Neuron (in vitro differentiated cells): Measurements from ENCODE around the gene PRUNE2.
"Not testable (repeated sequence)": the region's sequence is repeated elsewhere in the genome, so short reads cannot be mapped to it uniquely, and the experiment has no call there.

Experiments
- H2AFZ ChIP-seq: one replicate; pipeline ENCODE4 v1.6.1; 2013; ENCODE audit warnings: low read depth, mild to moderate bottlenecking, inconsistent platforms, low read length, moderate library complexity
- H3K27me3 ChIP-seq: one replicate; pipeline ENCODE4 v1.6.1; 2013; ENCODE audit warnings: low read length; ENCODE audit not compliant: insufficient read depth
- H3K36me3 ChIP-seq: one replicate; pipeline ENCODE4 v1.6.1; 2013; ENCODE audit warnings: low read length; ENCODE audit not compliant: insufficient read depth
- H3K4me1 ChIP-seq: one replicate; pipeline ENCODE4 v1.6.1; 2013; ENCODE audit warnings: low read length; ENCODE audit not compliant: insufficient read depth
- H3K4me3 ChIP-seq: 2 replicates; pipeline ENCODE4 v1.5.1; 2013; ENCODE audit warnings: mild to moderate bottlenecking, low read length, moderate library complexity
- H3K9me3 ChIP-seq: one replicate; pipeline ENCODE4 v1.6.1; 2013; ENCODE audit warnings: low read length

PRUNE2 gene

GRCh38 chr9:76905791-76906646 is at the start of gene PRUNE2:
TSS of gene PRUNE2 (minus strand) at chr9:76906114. CDS start at chr9:76905963, 151 bp downstream.
- Histone ChIP-seq H3K9me3 (no peaks in the 10 kb centered on the region), H3K4me1 (peaks cover 13% of the 10 kb centered on the region), H2AFZ (peak within 1 kb of the TSS; percentile 89), H3K4me3 (peak within 1 kb of the TSS; percentile 49), H3K27me3 (peaks cover 23% of the 10 kb centered on the region), H3K36me3 (no peaks in the 10 kb centered on the region)

GRCh38 chr9:76955406-76955805 is 49.5 kb upstream of the PRUNE2 start:
- not testable (repeated sequence) for H3K36me3 ChIP-seq, H3K9me3 ChIP-seq, H3K4me3 ChIP-seq, H2AFZ ChIP-seq, H3K27me3 ChIP-seq, H3K4me1 ChIP-seq

GRCh38 chr9:76949865-76950264 is 44.0 kb upstream of the PRUNE2 start:
- H3K9me3 ChIP-seq, result no peaks in the 10 kb centered on the region
- no peaks in the 10 kb centered on the region for H3K27me3 ChIP-seq
- H3K4me1 ChIP-seq, result no peaks in the 10 kb centered on the region
- no peak overlapping the region for H2AFZ ChIP-seq
- H3K4me3 ChIP-seq, result no peak overlapping the region
- no peaks in the 10 kb centered on the region for H3K36me3 ChIP-seq

GRCh38 chr9:76944011-76944410 is 38.1 kb upstream of the PRUNE2 start:
- Histone ChIP-seq H3K36me3 (no peaks in the 10 kb centered on the region), H2AFZ (no peak overlapping the region), H3K27me3 (no peaks in the 10 kb centered on the region), H3K4me3 (no peak overlapping the region), H3K4me1 (no peaks in the 10 kb centered on the region), H3K9me3 (no peaks in the 10 kb centered on the region)

- H2AFZ ChIP-seq, result no peak overlapping the region
- H3K9me3 ChIP-seq, result no peaks in the 10 kb centered on the region
- no peaks in the 10 kb centered on the region for H3K27me3 ChIP-seq
- no peaks in the 10 kb centered on the region for H3K4me1 ChIP-seq
- H3K36me3 ChIP-seq, result no peaks in the 10 kb centered on the region
- H3K4me3 ChIP-seq, result no peak overlapping the region
Measured at GRCh38 chr9:76943054-76943453, 37.1 kb upstream of the PRUNE2 start.

GRCh38 chr9:76932757-76933156 is 26.8 kb upstream of the PRUNE2 start:
- Histone ChIP-seq H3K27me3 (no peaks in the 10 kb centered on the region), H3K4me3 (no peak overlapping the region), H3K9me3 (no peaks in the 10 kb centered on the region), H2AFZ (no peak overlapping the region), H3K36me3 (no peaks in the 10 kb centered on the region), H3K4me1 (peaks cover 5% of the 10 kb centered on the region)

- no peaks in the 10 kb centered on the region for H3K36me3 ChIP-seq
- no peaks in the 10 kb centered on the region for H3K9me3 ChIP-seq
- H3K4me1 ChIP-seq, result peaks cover 5% of the 10 kb centered on the region
- no peaks in the 10 kb centered on the region for H3K27me3 ChIP-seq
- no peak overlapping the region for H3K4me3 ChIP-seq
- H2AFZ ChIP-seq, result no peak overlapping the region
Measured at GRCh38 chr9:76932265-76932664, 26.4 kb upstream of the PRUNE2 start.

- H2AFZ ChIP-seq, result no peak overlapping the region
- H3K4me3 ChIP-seq, result no peak overlapping the region
- H3K4me1 ChIP-seq, result peaks cover 5% of the 10 kb centered on the region
- H3K27me3 ChIP-seq, result no peaks in the 10 kb centered on the region
- H3K36me3 ChIP-seq, result no peaks in the 10 kb centered on the region
- no peaks in the 10 kb centered on the region for H3K9me3 ChIP-seq
Measured at GRCh38 chr9:76927540-76928240, 21.8 kb upstream of the PRUNE2 start.

- no peaks in the 10 kb centered on the region for H3K4me1 ChIP-seq
- no peaks in the 10 kb centered on the region for H3K9me3 ChIP-seq
- no peaks in the 10 kb centered on the region for H3K27me3 ChIP-seq
- H3K36me3 ChIP-seq, result no peaks in the 10 kb centered on the region
- H3K4me3 ChIP-seq, result no peak overlapping the region
- no peak overlapping the region for H2AFZ ChIP-seq
Measured at GRCh38 chr9:76926846-76927245, 20.9 kb upstream of the PRUNE2 start.

- Histone ChIP-seq H2AFZ (no peak overlapping the region), H3K4me1 (no peaks in the 10 kb centered on the region), H3K27me3 (no peaks in the 10 kb centered on the region), H3K4me3 (no peak overlapping the region), H3K36me3 (no peaks in the 10 kb centered on the region), H3K9me3 (no peaks in the 10 kb centered on the region)
Measured at GRCh38 chr9:76926324-76926741, 20.4 kb upstream of the PRUNE2 start.

GRCh38 chr9:76921165-76921564 is 15.3 kb upstream of the PRUNE2 start:
- Histone ChIP-seq H3K4me3 (no peak overlapping the region), H3K9me3 (no peaks in the 10 kb centered on the region), H3K27me3 (no peaks in the 10 kb centered on the region), H3K36me3 (no peaks in the 10 kb centered on the region), H2AFZ (no peak overlapping the region), H3K4me1 (no peaks in the 10 kb centered on the region)

- Histone ChIP-seq H3K27me3 (no peaks in the 10 kb centered on the region), H3K36me3 (no peaks in the 10 kb centered on the region), H2AFZ (no peak overlapping the region), H3K4me1 (peaks cover 10% of the 10 kb centered on the region), H3K9me3 (no peaks in the 10 kb centered on the region), H3K4me3 (no peak overlapping the region)
Measured at GRCh38 chr9:76917299-76917698, 11.4 kb upstream of the PRUNE2 start.

- no peaks in the 10 kb centered on the region for H3K36me3 ChIP-seq
- H2AFZ ChIP-seq, result no peak overlapping the region
- peaks cover 15% of the 10 kb centered on the region for H3K4me1 ChIP-seq
- H3K27me3 ChIP-seq, result no peaks in the 10 kb centered on the region
- H3K4me3 ChIP-seq, result no peak overlapping the region
- H3K9me3 ChIP-seq, result no peaks in the 10 kb centered on the region
Measured at GRCh38 chr9:76916231-76916630, 10.3 kb upstream of the PRUNE2 start.
